CD4-positive, alpha-beta T cell treated with Interleukin-15 for 1 hour (primary cell): ENCODE measurements around the gene POLR3B.
"Not testable (repeated sequence)": the region's sequence is repeated elsewhere in the genome, so short reads cannot be mapped to it uniquely, and the experiment has no call there.

Source experiments
- DNase-seq: peaks from one replicate; pipeline ENCODE4 v3.0.0-alpha.2; 2020

The POLR3B gene

GRCh38 chr12:106357549-106358395 is at the start of gene POLR3B:
Gene POLR3B, plus strand, starts transcription at chr12:106357748. Its CDS starts 132 bp downstream, at chr12:106357880.
- peak; percentile 95 for DNase-seq

- DNase-seq = no peak
Observed at GRCh38 chr12:106308121-106308520, 49.4 kb upstream of the POLR3B start.

GRCh38 chr12:106308611-106309010 is 48.9 kb upstream of the POLR3B start:
- no peak for DNase-seq

- no peak for DNase-seq
Observed at GRCh38 chr12:106309671-106310505, 47.7 kb upstream of the POLR3B start.

- DNase-seq = no peak
Observed at GRCh38 chr12:106310687-106311086, 46.9 kb upstream of the POLR3B start.

- no peak for DNase-seq
Observed at GRCh38 chr12:106311139-106311538, 46.4 kb upstream of the POLR3B start.

GRCh38 chr12:106313413-106313812 is 44.1 kb upstream of the POLR3B start:
- not testable (repeated sequence) for DNase-seq

- no peak for DNase-seq
Observed at GRCh38 chr12:106315523-106315922, 42.0 kb upstream of the POLR3B start.

GRCh38 chr12:106317406-106318082 is 40.0 kb upstream of the POLR3B start:
- DNase-seq = no peak

- no peak for DNase-seq
Observed at GRCh38 chr12:106321139-106321850, 36.3 kb upstream of the POLR3B start.

GRCh38 chr12:106323537-106323936 is 34.0 kb upstream of the POLR3B start:
- no peak for DNase-seq

- DNase-seq = no peak
Observed at GRCh38 chr12:106327309-106327869, 30.2 kb upstream of the POLR3B start.

- no peak for DNase-seq
Observed at GRCh38 chr12:106328735-106329134, 28.8 kb upstream of the POLR3B start.

- no peak for DNase-seq
Observed at GRCh38 chr12:106329231-106329982, 28.1 kb upstream of the POLR3B start.

- no peak for DNase-seq
Observed at GRCh38 chr12:106331599-106331998, 25.9 kb upstream of the POLR3B start.

GRCh38 chr12:106332536-106332935 is 25.0 kb upstream of the POLR3B start:
- no peak for DNase-seq

- DNase-seq = no peak
Observed at GRCh38 chr12:106333010-106333409, 24.5 kb upstream of the POLR3B start.

GRCh38 chr12:106333756-106334155 is 23.8 kb upstream of the POLR3B start:
- DNase-seq = no peak

GRCh38 chr12:106341086-106341877 is 16.3 kb upstream of the POLR3B start:
- no peak for DNase-seq

GRCh38 chr12:106342397-106343213 is 14.9 kb upstream of the POLR3B start:
- no peak for DNase-seq
